ENCODE measurements around the gene FBN1.

GRCh38 chr15:48477795-48478360, 167.6 kb downstream of the FBN1 start:
- TF ChIP-seq MAX (IDR thresholded peaks at IDR 0.05) (no peak), STAT5B (CRISPR knock-in tag; IDR thresholded peaks at IDR 0.05) (no peak), HDAC2 (CRISPR knock-in tag; IDR thresholded peaks at IDR 0.05) (no peak), SMAD9 (CRISPR knock-in tag; IDR thresholded peaks at IDR 0.05) (no peak), GATAD2A (CRISPR knock-in tag; IDR thresholded peaks at IDR 0.05) (no peak), ZNF253 (CRISPR knock-in tag; IDR thresholded peaks at IDR 0.05; ENCODE audit: borderline replicate concordance) (no peak), POLR2A (IDR thresholded peaks at IDR 0.05; ENCODE audit: insufficient read depth in 1 of 2, low read depth in 2 of 2, low read length in 2 of 2) (no peak), ZNF432 (CRISPR knock-in tag; IDR thresholded peaks at IDR 0.05; ENCODE audit: borderline replicate concordance) (no peak), CEBPG (CRISPR knock-in tag; IDR thresholded peaks at IDR 0.05) (no peak), EP300 (IDR thresholded peaks at IDR 0.05; ENCODE audit: low read depth in 2 of 2, low read length in 2 of 2) (no peak), EP300 (CRISPR knock-in tag; IDR thresholded peaks at IDR 0.05; ENCODE audit: borderline replicate concordance) (no peak)
